HEK293 (cell line): ENCODE data around the gene BCL11B.

Source experiments
- CTCF ChIA-PET: fragments of 350-600 bp; formaldehyde crosslinking; extraction: SDS; loops from one replicate; lab custom pipeline; 2021; ENCODE audit warnings: antibody characterized with exemption; lab: Yijun Ruan, JAX
- POLR2A ChIA-PET: fragments of 300-600 bp; formaldehyde crosslinking; extraction: SDS; loops from one replicate; lab custom pipeline; 2020; ENCODE audit warnings: antibody characterized with exemption, inconsistent platforms; lab: Yijun Ruan, JAX
- H3K27ac ChIP-seq: fragments of 200-500 bp; sonication (Bioruptor generic); 2 replicates; pipeline ENCODE4 v1.5.1; 2014; ENCODE audit warnings: low read depth, low read length, control low read depth, inconsistent platforms; ENCODE audit errors: extremely low read depth
- H3K36me3 ChIP-seq, 2 experiments: fragments of 200-500 bp in 1 of 2; sonication (Bioruptor generic) in 1 of 2; 1 replicate in 1 of 2; 2 replicates in 1 of 2; pipeline ENCODE4 v1.5.1; 2014 to 2017; ENCODE audit warnings: inconsistent platforms in 2 of 2, low read length in 2 of 2; ENCODE audit not compliant: control insufficient read depth in 2 of 2, insufficient read depth in 1 of 2
- H3K4me1 ChIP-seq: fragments of 200-500 bp; sonication (Bioruptor generic); 2 replicates; pipeline ENCODE4 v1.5.1; 2014; ENCODE audit warnings: mild to moderate bottlenecking, low read length, inconsistent platforms; ENCODE audit not compliant: control insufficient read depth, insufficient read depth
- H3K4me3 ChIP-seq: 2 replicates; pipeline ENCODE4 v1.5.1; 2011; ENCODE audit warnings: low read depth, mild to moderate bottlenecking, control low read depth, low read length, moderate library complexity
- H3K9me3 ChIP-seq: fragments of 200-500 bp; sonication (Bioruptor generic); 2 replicates; pipeline ENCODE4 v1.5.1; 2014; ENCODE audit warnings: low read depth, low read length, inconsistent platforms; ENCODE audit not compliant: control insufficient read depth, insufficient read depth
- HIC1 ChIP-seq: fragments of 450-650 bp; formaldehyde crosslinking; IDR thresholded peaks from 2 replicates; pipeline ENCODE4 v1.5.1; 2016; ENCODE audit warnings: missing biosample characterization, missing genetic modification characterization
- MYNN ChIP-seq: fragments of 450-650 bp; formaldehyde crosslinking; IDR thresholded peaks from 2 replicates; pipeline ENCODE4 v1.5.1; 2016; ENCODE audit warnings: missing biosample characterization, missing genetic modification characterization, borderline replicate concordance
- OSR2 ChIP-seq: fragments of 450-650 bp; formaldehyde crosslinking; IDR thresholded peaks from 2 replicates; pipeline ENCODE4 v1.5.1; 2016; ENCODE audit warnings: missing biosample characterization, missing genetic modification characterization
- TSHZ1 ChIP-seq: fragments of 450-650 bp; formaldehyde crosslinking; IDR thresholded peaks from 2 replicates; pipeline ENCODE4 v1.5.1; 2016; ENCODE audit warnings: missing biosample characterization, missing genetic modification characterization, borderline replicate concordance
- ZFP69B ChIP-seq: fragments of 450-650 bp; formaldehyde crosslinking; IDR thresholded peaks from 2 replicates; pipeline ENCODE4 v1.5.1; 2016; ENCODE audit warnings: missing biosample characterization, missing genetic modification characterization
- ZNF114 ChIP-seq: fragments of 450-650 bp; formaldehyde crosslinking; IDR thresholded peaks from 2 replicates; pipeline ENCODE4 v1.5.0; 2017; ENCODE audit warnings: missing biosample characterization, missing genetic modification characterization
- ZNF132 ChIP-seq: fragments of 450-650 bp; formaldehyde crosslinking; IDR thresholded peaks from 2 replicates; pipeline ENCODE4 v1.5.1; 2017; ENCODE audit warnings: missing biosample characterization, missing genetic modification characterization, borderline replicate concordance
- ZNF133 ChIP-seq: fragments of 450-650 bp; formaldehyde crosslinking; IDR thresholded peaks from 2 replicates; pipeline ENCODE4 v1.5.1; 2016; ENCODE audit warnings: missing biosample characterization, missing genetic modification characterization
- ZNF24 ChIP-seq: fragments of 450-650 bp; formaldehyde crosslinking; IDR thresholded peaks from 2 replicates; pipeline ENCODE4 v1.5.1; 2016; ENCODE audit warnings: missing biosample characterization, missing genetic modification characterization
- ZNF335 ChIP-seq: fragments of 450-650 bp; formaldehyde crosslinking; conservative IDR thresholded peaks from 2 replicates; pipeline ENCODE4 v1.5.1; 2016; ENCODE audit warnings: missing biosample characterization, missing genetic modification characterization
- ZNF366 ChIP-seq: fragments of 450-650 bp; formaldehyde crosslinking; conservative IDR thresholded peaks from 2 replicates; pipeline ENCODE4 v1.5.1; 2016; ENCODE audit warnings: missing biosample characterization, missing genetic modification characterization
- ZNF544 ChIP-seq: fragments of 450-650 bp; formaldehyde crosslinking; IDR thresholded peaks from 2 replicates; pipeline ENCODE4 v1.5.0; 2017; ENCODE audit warnings: missing biosample characterization, missing genetic modification characterization
- ZNF571 ChIP-seq: fragments of 450-650 bp; formaldehyde crosslinking; IDR thresholded peaks from 2 replicates; pipeline ENCODE4 v1.5.0; 2017; ENCODE audit warnings: missing biosample characterization, missing genetic modification characterization
- ZNF600 ChIP-seq: fragments of 450-650 bp; formaldehyde crosslinking; IDR thresholded peaks from 2 replicates; pipeline ENCODE4 v1.5.1; 2016; ENCODE audit warnings: missing biosample characterization, missing genetic modification characterization
- ZNF785 ChIP-seq: fragments of 450-650 bp; formaldehyde crosslinking; IDR thresholded peaks from 2 replicates; pipeline ENCODE4 v1.5.1; 2016; ENCODE audit warnings: missing biosample characterization, missing genetic modification characterization
- ZSCAN16 ChIP-seq: fragments of 450-650 bp; formaldehyde crosslinking; IDR thresholded peaks from 2 replicates; pipeline ENCODE4 v1.5.1; 2016; ENCODE audit warnings: missing biosample characterization, missing genetic modification characterization
- ZSCAN23 ChIP-seq: fragments of 450-650 bp; formaldehyde crosslinking; IDR thresholded peaks from 2 replicates; pipeline ENCODE4 v1.5.1; 2016; ENCODE audit warnings: missing biosample characterization, missing genetic modification characterization
- TF ChIP-seq, protein P1 (sequence below): fragments of 450-650 bp; IDR thresholded peaks from 2 replicates; pipeline ENCODE4 v1.5.1; 2018; ENCODE audit warnings: missing biosample characterization, missing genetic modification characterization
- TF ChIP-seq, protein P2 (sequence below): fragments of 450-650 bp; formaldehyde crosslinking; IDR thresholded peaks from 2 replicates; pipeline ENCODE4 v1.5.1; 2016; ENCODE audit warnings: missing biosample characterization, missing genetic modification characterization
- TF ChIP-seq, protein P3 (sequence below): sonication (generic); formaldehyde crosslinking; IDR thresholded peaks from 2 replicates; pipeline ENCODE4 v1.8.1; 2022; ENCODE audit warnings: mild to moderate bottlenecking, moderate library complexity, missing genetic modification reagents
- TF ChIP-seq, protein P4 (sequence below): fragments of 450-650 bp; formaldehyde crosslinking; IDR thresholded peaks from 2 replicates; pipeline ENCODE4 v1.5.1; 2016; ENCODE audit warnings: missing biosample characterization, missing genetic modification characterization

The BCL11B gene

GRCh38 chr14:99194136-99194535 lies 77.9 kb downstream of the BCL11B start:
- Histone ChIP-seq H3K36me3 (no peaks in the 10 kb centered on the region), H3K4me1 (peaks cover 18% of the 10 kb centered on the region), H3K4me3 (no peak overlapping the region), H3K27ac (no peak overlapping the region), H3K9me3 (no peaks in the 10 kb centered on the region)
- ChIA-PET CTCF (interaction anchor here (0.5 kb wide), 1 partner anchor 896 kb away, joined by 4 read pairs; no protein-coding TSS in a partner anchor), POLR2A (no interaction called here)
- TF ChIP-seq, protein P1, sequence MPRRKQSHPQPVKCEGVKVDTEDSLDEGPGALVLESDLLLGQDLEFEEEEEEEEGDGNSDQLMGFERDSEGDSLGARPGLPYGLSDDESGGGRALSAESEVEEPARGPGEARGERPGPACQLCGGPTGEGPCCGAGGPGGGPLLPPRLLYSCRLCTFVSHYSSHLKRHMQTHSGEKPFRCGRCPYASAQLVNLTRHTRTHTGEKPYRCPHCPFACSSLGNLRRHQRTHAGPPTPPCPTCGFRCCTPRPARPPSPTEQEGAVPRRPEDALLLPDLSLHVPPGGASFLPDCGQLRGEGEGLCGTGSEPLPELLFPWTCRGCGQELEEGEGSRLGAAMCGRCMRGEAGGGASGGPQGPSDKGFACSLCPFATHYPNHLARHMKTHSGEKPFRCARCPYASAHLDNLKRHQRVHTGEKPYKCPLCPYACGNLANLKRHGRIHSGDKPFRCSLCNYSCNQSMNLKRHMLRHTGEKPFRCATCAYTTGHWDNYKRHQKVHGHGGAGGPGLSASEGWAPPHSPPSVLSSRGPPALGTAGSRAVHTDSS (tag by site-specific recombination): no peak
- no peak for TF ChIP-seq ZFP69B (tag by site-specific recombination)
- TF ChIP-seq MYNN (tag by site-specific recombination): no peak
- no peak for TF ChIP-seq OSR2 (tag by site-specific recombination)
- TF ChIP-seq ZSCAN23 (tag by site-specific recombination): no peak
- TF ChIP-seq ZNF132 (tag by site-specific recombination): no peak
- TF ChIP-seq, protein P2, sequence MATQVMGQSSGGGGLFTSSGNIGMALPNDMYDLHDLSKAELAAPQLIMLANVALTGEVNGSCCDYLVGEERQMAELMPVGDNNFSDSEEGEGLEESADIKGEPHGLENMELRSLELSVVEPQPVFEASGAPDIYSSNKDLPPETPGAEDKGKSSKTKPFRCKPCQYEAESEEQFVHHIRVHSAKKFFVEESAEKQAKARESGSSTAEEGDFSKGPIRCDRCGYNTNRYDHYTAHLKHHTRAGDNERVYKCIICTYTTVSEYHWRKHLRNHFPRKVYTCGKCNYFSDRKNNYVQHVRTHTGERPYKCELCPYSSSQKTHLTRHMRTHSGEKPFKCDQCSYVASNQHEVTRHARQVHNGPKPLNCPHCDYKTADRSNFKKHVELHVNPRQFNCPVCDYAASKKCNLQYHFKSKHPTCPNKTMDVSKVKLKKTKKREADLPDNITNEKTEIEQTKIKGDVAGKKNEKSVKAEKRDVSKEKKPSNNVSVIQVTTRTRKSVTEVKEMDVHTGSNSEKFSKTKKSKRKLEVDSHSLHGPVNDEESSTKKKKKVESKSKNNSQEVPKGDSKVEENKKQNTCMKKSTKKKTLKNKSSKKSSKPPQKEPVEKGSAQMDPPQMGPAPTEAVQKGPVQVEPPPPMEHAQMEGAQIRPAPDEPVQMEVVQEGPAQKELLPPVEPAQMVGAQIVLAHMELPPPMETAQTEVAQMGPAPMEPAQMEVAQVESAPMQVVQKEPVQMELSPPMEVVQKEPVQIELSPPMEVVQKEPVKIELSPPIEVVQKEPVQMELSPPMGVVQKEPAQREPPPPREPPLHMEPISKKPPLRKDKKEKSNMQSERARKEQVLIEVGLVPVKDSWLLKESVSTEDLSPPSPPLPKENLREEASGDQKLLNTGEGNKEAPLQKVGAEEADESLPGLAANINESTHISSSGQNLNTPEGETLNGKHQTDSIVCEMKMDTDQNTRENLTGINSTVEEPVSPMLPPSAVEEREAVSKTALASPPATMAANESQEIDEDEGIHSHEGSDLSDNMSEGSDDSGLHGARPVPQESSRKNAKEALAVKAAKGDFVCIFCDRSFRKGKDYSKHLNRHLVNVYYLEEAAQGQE (tag by site-specific recombination): no peak
- no peak for TF ChIP-seq ZNF785 (tag by site-specific recombination)
- TF ChIP-seq, protein P3, sequence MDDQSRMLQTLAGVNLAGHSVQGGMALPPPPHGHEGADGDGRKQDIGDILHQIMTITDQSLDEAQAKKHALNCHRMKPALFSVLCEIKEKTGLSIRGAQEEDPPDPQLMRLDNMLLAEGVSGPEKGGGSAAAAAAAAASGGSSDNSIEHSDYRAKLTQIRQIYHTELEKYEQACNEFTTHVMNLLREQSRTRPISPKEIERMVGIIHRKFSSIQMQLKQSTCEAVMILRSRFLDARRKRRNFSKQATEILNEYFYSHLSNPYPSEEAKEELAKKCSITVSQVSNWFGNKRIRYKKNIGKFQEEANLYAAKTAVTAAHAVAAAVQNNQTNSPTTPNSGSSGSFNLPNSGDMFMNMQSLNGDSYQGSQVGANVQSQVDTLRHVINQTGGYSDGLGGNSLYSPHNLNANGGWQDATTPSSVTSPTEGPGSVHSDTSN (CRISPR knock-in tag): no peak

DNA sequence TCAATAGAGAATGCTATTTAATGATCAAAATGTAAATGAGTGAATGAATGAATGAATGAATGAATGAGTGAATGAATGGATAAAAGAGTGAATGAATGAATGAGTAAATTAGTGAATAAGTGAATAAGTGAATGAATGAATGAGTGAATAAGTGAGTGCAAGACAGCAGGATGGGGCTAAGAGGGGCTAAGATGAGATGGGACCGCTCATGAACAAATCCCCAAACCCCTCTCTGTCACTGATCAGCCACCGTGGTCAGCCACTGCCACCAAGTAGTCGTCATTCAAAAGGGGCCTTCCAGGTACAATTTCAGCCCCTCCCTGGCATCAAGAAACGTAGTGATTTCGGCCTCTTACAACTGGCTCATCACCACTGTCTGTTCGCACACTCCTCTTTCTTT lies 79.2 kb downstream of the BCL11B start:
- no peak overlapping the region for H3K4me3 ChIP-seq
- H3K27ac ChIP-seq: no peak overlapping the region
- H3K9me3 ChIP-seq: no peaks in the 10 kb centered on the region
- peaks cover 21% of the 10 kb centered on the region for H3K4me1 ChIP-seq
- POLR2A ChIA-PET: no interaction called here
- CTCF ChIA-PET: interaction anchor here (0.7 kb wide), 1 partner anchor 12 kb away, joined by 3 read pairs; no protein-coding TSS in a partner anchor
- no peaks in the 10 kb centered on the region for H3K36me3 ChIP-seq
- TF ChIP-seq, protein P4, sequence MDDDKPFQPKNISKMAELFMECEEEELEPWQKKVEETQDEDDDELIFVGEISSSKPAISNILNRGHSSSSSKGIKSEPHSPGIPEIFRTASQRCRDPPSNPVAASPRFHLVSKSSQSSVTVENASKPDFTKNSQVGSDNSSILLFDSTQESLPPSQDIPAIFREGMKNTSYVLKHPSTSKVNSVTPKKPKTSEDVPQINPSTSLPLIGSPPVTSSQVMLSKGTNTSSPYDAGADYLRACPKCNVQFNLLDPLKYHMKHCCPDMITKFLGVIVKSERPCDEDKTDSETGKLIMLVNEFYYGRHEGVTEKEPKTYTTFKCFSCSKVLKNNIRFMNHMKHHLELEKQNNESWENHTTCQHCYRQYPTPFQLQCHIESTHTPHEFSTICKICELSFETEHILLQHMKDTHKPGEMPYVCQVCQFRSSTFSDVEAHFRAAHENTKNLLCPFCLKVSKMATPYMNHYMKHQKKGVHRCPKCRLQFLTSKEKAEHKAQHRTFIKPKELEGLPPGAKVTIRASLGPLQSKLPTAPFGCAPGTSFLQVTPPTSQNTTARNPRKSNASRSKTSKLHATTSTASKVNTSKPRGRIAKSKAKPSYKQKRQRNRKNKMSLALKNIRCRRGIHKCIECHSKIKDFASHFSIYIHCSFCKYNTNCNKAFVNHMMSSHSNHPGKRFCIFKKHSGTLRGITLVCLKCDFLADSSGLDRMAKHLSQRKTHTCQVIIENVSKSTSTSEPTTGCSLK: no peak
- TF ChIP-seq ZNF571: no peak
- no peak for TF ChIP-seq ZNF335
- TF ChIP-seq HIC1 (tag by site-specific recombination): no peak
- no peak for TF ChIP-seq ZNF114 (tag by site-specific recombination)
- TF ChIP-seq ZSCAN16 (tag by site-specific recombination): 0 out of 2 replicates have a peak, but pooled peaks have one; percentile 24
- TF ChIP-seq ZNF24 (tag by site-specific recombination): peak; percentile 99
- no peak for TF ChIP-seq ZNF600
- no peak for TF ChIP-seq TSHZ1 (tag by site-specific recombination)
- no peak for TF ChIP-seq ZNF133 (tag by site-specific recombination)
- TF ChIP-seq ZNF544: no peak
- peak; percentile 48 for TF ChIP-seq ZNF366
